NCI-H2171 treated with DMSO at 0.1 percent for 48 hours (cell line): Measurements from ENCODE around the gene E2F8.

Experiments
- DNase-seq: peaks from one replicate; lab custom pipeline; 2025; lab: John Stamatoyannopoulos, UW

The E2F8 gene

DNA sequence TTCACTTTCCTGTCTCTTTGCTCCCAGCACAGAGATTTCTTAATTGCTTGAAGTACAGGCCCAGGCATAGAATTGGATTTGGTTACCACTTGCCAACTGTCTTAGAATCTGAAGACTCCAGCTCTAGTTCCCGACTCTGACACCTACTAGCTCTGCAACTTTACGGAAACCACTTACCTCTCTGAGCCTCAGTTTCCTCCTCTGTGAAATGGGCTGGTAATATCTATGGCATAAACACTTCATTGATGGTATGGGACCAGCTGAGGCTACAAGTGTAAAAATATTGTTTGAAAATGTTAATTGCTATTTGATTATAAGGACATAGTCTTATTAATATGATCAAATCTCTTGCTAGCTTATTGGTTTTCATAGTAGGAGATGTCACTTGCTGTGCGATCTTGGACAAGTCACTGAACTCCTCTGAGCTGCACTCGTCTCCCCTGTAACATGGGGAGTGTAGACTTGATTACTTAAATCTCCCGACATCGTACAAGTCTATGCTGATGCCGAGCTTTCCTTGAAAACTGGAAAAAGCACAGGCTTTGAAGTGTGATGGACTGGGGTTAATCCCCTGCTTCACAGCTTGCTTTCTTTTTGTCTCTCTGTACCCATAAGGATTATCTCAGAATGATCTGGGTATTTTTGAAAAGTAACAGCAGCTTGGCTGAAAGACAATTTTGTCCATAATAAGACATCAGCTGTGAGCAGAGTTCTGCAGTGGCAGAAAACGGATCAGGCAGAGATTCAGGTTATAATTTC, 11.8 kb upstream of the E2F8 start:
- no peak for DNase-seq

DNA sequence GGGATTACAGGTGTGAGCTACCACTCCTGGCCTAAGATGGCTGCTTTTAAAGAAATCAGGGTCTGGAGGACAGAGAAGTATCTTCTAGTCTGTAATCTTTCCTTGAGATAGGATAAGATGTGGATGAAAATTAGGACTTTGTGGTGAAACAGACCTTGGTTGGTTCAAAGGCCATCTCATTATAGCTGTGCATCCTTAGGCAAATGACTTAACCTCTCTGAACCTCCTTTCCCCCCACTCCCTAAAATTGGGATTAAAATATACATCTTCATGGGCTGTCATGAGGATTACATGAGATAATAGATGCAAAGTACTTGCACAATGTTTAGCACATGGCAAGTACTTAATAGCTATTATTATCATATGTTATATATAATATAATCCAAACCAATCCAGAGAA, 10.8 kb upstream of the E2F8 start:
- no peak for DNase-seq

GRCh38 chr11:19246816-19247215, 6.1 kb upstream of the E2F8 start:
- no peak for DNase-seq

GRCh38 chr11:19245351-19245750, 4.6 kb upstream of the E2F8 start:
- no peak for DNase-seq

GRCh38 chr11:19244621-19245020, 3.9 kb upstream of the E2F8 start:
- DNase-seq: no peak

DNA sequence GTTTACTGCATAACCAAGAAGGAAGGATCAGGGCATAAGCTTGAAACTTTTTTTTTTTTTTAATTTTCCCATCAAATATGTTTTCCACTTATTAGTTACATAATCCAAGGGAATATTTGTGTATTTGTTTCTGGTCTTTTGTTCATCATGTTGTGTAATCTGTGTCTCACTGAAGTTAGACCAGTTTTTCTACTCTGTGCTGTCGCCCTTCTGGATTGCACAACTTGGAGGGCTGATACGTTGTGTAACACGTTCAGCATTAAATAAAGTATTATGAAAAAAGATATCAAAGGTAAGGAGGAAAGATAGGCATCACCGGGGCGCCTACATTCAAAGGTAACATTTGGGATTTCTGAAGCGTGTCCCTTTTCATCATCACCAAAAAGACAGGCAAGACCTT, 3.3 kb upstream of the E2F8 start:
- DNase-seq: no peak

GRCh38 chr11:19243613-19244012, 2.9 kb upstream of the E2F8 start:
- DNase-seq: no peak

DNA sequence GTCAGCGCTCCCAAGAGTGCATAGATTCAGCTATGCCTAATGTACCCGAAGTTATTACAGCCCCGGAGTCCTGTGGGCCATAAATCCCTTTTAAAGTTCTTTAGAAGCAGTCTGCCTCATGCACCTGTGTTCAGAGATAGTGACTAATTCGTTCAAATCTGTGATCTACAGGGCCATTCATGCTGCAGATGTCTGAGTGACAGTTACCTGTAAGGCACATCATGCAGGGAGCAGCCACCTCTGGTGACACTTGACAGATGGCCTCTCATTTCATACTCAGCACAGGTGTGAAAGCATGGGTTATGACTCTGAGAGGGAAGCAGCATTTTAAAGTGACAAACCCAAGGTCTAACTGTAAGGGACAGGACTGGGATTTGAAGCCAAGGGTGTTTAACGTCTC, 2.4 kb upstream of the E2F8 start:
- no peak for DNase-seq

DNA sequence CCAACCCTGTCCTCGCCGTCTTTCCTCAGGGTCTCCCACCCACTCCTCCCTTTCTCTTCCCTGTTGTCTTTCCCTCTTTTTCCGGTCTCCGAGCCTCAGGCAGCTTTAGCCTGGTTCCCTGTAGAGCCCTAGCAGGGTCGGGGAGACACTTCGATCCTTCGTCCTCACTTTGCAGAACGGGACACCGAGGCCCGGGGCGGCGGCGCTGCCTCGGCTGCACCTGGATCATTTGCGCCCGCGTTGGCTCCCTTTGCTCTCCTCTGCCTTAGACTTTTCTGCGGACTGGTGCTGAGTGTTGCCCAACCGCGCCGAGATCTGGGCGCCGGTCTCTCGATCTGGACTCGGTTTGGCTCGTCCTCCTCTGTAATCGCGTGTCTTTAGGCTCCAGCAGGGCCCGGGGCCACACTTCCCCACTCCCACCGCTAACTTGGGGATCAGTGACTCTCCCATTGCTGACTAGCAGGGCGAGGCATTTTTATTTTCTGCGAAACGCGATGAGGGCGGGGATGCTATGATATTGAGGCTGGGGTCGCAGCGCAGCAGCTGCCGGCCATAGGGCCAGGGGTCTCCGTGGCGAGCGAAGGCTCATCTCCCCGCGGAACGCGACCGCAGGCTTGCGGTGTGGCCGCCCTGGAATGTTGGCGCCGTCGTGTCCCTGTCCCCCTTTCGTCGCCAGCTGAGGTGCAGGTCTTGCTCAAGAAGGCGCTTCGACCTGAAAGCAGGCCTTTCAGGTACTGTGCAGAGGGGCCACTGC, 1.6 kb upstream of the E2F8 start:
- no peak for DNase-seq

DNA sequence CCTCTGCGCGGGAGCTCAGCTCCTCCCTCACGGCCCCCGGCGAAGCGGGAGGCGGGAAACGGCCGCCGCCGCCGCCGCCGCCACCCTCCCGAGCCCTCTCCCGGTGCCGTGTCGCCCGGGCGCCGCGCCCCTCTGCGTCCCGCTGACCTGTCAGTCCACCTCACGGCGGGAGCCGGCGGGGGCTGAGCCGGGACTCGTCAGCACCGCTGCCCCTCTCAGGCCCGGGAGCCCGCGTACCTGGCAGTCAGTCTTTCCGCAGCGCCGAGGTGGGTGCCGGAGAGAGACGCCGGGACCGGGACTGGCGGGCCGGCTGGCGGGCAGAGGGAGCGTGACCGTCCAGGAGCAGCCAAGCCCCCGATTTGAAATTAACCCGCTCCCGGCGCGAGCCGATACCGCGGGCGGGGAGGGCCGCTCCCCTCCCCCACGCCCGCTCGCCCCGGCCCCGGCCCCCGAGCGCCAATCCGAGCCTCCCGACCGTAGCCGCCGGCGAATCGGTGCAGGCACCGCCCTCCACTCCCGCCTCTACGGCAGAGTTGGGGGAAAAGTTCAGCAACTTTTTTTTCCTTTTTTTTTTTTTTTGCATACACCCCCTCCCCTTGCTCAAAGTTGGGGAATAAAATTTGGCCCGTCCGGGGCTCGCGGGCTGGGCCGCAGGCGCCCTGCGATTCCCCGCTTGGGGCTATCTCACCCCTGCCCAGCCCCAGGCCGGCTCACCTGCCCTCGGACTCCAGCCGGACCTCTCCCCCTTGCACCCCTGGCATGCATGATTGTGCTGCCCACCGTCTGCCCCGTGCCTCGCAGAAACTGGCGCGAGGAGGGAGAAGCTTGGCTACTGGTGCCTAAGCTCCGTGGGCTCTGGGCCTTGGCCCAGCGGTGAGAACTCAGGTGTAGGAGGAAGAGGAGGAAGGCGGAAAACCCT, 774 bp upstream of the E2F8 start:
- DNase-seq: no peak

GRCh38 chr11:19239039-19239438, 1.7 kb downstream of the E2F8 start:
- DNase-seq: no peak

- no peak for DNase-seq
Observed at GRCh38 chr11:19237813-19238212, 2.9 kb downstream of the E2F8 start.

- no peak for DNase-seq
Observed at GRCh38 chr11:19237381-19237780, 3.4 kb downstream of the E2F8 start.

DNA sequence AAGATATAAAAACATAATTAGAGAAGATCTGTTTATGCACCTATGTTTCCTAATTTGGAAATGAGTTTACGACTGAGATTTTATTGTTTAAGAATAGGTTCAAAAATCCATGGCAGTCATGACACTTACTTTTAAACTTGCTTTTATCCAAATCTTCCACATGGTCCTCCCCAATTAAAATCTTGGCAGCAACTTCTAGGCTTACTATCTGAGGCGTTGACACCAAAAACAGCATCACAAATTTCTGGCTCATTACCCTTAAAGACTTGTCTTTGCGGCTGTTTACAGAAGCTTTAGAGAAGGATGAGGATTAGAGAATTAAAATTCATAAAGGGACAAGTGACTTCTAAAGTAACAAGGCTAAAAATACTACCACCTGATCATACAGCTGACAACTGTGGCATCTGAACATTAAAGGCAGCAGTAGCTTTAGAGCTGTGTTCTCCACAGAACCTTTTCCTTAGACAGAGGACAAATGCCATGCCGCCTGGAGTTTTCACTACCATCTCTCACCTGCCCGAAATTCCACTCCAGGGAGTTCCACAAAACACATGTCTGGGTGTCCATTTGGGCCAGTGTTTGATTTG, 6.4 kb downstream of the E2F8 start:
- no peak for DNase-seq

DNA sequence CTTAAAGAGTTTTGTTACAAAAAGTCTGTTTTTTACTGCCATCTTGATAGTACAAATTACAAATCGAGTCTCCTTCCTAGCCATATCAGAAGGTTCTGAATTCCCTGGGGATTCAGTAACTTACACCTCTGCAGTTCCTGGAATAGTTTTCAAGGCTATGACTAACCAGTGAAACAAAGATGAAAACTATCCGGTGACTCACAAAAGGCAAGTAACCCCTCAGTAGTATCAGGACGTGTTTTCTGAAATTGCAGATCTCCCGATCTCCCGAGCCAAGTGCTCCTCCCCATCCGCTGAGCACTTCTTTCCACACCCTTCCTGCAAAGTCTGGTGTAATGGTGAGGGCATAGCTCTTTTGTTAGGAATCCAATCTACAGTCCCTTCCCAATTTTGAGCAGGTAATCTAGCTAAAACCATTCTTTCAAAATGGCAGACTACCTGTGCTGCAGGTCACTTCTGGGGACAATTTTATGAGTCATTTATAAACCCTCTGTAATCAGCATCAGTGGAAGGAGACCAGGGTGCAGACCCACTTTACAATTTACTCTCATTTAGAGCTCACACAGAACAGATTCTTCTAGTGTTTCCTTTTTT, 7.7 kb downstream of the E2F8 start:
- DNase-seq: no peak

GRCh38 chr11:19229671-19230070, 11.1 kb downstream of the E2F8 start:
- no peak for DNase-seq

DNA sequence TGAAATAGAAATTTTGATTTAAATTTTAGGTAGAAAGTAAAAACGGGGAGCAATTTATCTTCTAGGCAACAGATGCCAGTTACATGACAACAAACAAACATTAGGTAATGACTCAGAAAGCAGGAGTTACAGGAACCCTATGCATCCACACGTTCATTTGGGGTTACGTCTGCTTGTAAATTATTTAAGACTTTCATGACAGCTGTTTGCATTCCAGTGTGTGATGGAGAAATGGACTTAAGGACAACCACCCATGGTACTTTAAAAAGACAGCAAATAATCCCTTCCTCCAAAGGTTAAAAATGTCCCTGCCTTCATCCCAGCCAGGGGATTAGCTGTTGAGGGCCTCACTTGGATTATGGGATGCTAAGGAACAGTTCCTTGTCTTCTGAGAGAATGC, 11.8 kb downstream of the E2F8 start:
- no peak for DNase-seq

DNA sequence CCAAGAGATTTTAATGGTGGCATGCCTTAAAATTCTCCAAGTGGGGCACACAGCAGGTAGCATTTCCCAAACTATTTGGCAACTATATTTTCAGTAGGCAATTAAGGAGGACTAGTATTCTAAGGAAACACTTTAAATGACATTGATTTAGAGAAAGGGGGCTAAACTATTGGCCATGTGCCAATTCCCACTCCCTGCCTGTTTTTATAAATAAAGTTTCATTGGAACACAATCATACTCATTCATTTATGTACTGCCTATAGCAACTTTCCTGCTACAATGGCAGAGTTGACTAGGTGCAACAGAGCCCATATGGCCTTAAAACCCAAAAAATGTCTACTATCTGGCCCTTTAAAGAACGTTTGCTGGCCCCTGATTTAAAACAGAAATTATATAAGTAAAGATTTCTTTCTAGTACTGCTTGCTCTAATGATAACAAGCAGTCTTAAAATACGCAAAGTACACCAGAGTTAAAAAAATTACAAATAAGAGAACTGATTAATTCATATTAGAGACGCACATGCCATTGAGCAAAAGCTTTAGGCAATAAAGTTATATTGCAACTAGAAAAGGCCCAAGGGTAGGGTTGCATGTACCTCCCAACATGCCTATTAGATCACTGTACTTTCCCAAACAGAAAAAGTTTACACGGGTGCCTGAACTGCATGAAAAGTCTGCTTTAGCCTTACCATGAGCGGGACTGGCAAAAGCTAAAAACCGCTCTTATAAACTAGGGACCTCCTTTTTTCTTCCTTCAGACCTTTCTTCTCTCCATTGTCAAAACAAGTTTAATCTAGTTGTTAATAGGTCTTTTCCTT, 14.2 kb downstream of the E2F8 start:
- no peak for DNase-seq

DNA sequence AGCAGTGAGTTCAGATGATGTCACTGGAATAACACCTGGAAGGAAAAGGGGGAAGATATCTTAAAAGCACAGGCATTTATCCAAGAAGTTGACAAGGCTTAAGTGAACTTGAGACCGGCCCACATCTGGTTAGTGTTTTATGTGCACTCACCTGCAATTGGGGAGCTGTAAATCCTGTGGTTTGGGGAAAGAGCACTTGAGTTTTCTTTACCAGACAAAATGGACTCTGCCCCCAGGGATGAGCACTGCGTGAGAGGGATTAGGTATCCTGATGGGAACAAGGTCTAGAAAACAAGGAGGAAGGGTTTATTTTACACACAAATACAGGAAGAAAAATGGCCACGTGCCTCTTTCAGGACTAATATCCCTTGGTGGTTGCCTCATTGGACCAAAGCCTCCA, 15.2 kb downstream of the E2F8 start:
- no peak for DNase-seq

GRCh38 chr11:19225123-19225522, 15.6 kb downstream of the E2F8 start:
- DNase-seq: no peak
